ENCODE results near the gene SYNJ2.

DNA sequence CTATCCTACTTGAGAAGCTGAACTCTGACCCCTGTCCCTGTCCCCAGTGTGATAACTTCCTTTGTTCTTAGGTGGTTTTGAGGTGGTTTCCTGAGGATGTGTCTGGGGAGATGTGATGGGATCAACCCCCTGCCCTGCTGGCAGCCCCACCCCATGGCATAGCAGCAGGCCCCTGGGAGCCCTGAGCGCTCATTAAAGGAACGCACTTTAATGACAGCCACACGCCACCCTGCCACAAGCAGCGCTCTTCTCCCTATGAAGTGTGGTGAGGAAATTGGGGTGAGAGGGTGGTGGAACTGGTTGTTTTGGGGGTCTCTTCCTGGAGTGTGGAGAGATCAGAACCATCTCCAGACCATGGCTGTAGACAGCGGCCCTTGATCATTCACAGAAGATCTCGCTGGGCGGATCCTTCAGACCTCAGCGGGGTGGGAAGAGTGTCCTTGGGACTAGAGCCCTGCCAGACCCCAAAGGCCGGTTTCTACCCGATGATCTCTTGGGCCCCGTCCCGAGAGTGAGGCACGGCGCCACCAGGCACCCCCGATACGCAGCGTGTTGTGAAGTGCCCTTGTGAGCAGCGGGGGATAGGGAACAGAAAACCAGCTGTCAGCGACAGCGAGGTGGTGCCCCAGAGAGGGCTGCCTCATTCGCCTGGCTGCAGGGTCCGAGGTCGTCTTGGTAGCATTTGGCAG is 45.4 kb downstream of the SYNJ2 start:
- TF ChIP-seq, protein P1, sequence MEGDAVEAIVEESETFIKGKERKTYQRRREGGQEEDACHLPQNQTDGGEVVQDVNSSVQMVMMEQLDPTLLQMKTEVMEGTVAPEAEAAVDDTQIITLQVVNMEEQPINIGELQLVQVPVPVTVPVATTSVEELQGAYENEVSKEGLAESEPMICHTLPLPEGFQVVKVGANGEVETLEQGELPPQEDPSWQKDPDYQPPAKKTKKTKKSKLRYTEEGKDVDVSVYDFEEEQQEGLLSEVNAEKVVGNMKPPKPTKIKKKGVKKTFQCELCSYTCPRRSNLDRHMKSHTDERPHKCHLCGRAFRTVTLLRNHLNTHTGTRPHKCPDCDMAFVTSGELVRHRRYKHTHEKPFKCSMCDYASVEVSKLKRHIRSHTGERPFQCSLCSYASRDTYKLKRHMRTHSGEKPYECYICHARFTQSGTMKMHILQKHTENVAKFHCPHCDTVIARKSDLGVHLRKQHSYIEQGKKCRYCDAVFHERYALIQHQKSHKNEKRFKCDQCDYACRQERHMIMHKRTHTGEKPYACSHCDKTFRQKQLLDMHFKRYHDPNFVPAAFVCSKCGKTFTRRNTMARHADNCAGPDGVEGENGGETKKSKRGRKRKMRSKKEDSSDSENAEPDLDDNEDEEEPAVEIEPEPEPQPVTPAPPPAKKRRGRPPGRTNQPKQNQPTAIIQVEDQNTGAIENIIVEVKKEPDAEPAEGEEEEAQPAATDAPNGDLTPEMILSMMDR (IDR thresholded peaks at IDR 0.05), result no peak
- TF ChIP-seq POLR2A (IDR thresholded peaks at IDR 0.05), result no peak
